Measurements from ENCODE around the gene CRHBP. TPM values are rescaled to one million over a fixed set of nuclear protein-coding genes. Genes with fewer than 3 reads are reported as not detected.

The CRHBP gene
- total RNA-seq, 1 donor from 2014 or later: not detected

- H3K27ac Mint-ChIP-seq: no peak overlapping the region
- intact Hi-C loops (cut with micrococcal nuclease): no loop called here
- peaks cover 12% of the 10 kb centered on the region for H3K4me1 Mint-ChIP-seq (ENCODE audit: low read depth)
- no peaks in the 10 kb centered on the region for H3K36me3 Mint-ChIP-seq (ENCODE audit: low read depth)
- H3K9me3 Mint-ChIP-seq: no peaks in the 10 kb centered on the region
- H3K4me3 Mint-ChIP-seq: no peak overlapping the region
- peaks cover 29% of the 10 kb centered on the region for H3K27me3 Mint-ChIP-seq (ENCODE audit: insufficient read depth)
- no peak for DNase-seq (ENCODE audit: low spot score)
Measured at GRCh38 chr5:77008413-77008812, 55.6 kb downstream of the CRHBP start.

GRCh38 chr5:77010243-77010642 is 57.4 kb downstream of the CRHBP start:
- intact Hi-C loops (cut with micrococcal nuclease): no loop called here
- H3K4me1 Mint-ChIP-seq (ENCODE audit: low read depth): peaks cover 12% of the 10 kb centered on the region
- no peaks in the 10 kb centered on the region for H3K36me3 Mint-ChIP-seq (ENCODE audit: low read depth)
- no peak for DNase-seq (ENCODE audit: low spot score)
- H3K9me3 Mint-ChIP-seq: no peaks in the 10 kb centered on the region
- H3K4me3 Mint-ChIP-seq: no peak overlapping the region
- H3K27me3 Mint-ChIP-seq (ENCODE audit: insufficient read depth): peaks cover 17% of the 10 kb centered on the region
- H3K27ac Mint-ChIP-seq: no peak overlapping the region

GRCh38 chr5:77011498-77011897 is 58.7 kb downstream of the CRHBP start:
- intact Hi-C loops (cut with micrococcal nuclease): no loop called here
- H3K4me1 Mint-ChIP-seq (ENCODE audit: low read depth): peaks cover 12% of the 10 kb centered on the region
- no peak for DNase-seq (ENCODE audit: low spot score)
- H3K9me3 Mint-ChIP-seq: no peaks in the 10 kb centered on the region
- peaks cover 15% of the 10 kb centered on the region for H3K27me3 Mint-ChIP-seq (ENCODE audit: insufficient read depth)
- no peak overlapping the region for H3K4me3 Mint-ChIP-seq
- no peak overlapping the region for H3K27ac Mint-ChIP-seq
- H3K36me3 Mint-ChIP-seq (ENCODE audit: low read depth): no peaks in the 10 kb centered on the region

- peaks cover 18% of the 10 kb centered on the region for H3K27me3 Mint-ChIP-seq (ENCODE audit: insufficient read depth)
- H3K9me3 Mint-ChIP-seq: no peaks in the 10 kb centered on the region
- peak; percentile 5 for DNase-seq (ENCODE audit: low spot score)
- H3K27ac Mint-ChIP-seq: no peak overlapping the region
- no peaks in the 10 kb centered on the region for H3K36me3 Mint-ChIP-seq (ENCODE audit: low read depth)
- no peak overlapping the region for H3K4me3 Mint-ChIP-seq
- peaks cover 12% of the 10 kb centered on the region for H3K4me1 Mint-ChIP-seq (ENCODE audit: low read depth)
- intact Hi-C loops (cut with micrococcal nuclease): no loop called here
Measured at GRCh38 chr5:77012601-77013000, 59.8 kb downstream of the CRHBP start.

GRCh38 chr5:77015938-77016569 is 63.2 kb downstream of the CRHBP start:
- DNase-seq (ENCODE audit: low spot score): no peak
- Mint-ChIP-seq H3K36me3 (ENCODE audit: low read depth) (no peaks in the 10 kb centered on the region), H3K9me3 (no peaks in the 10 kb centered on the region), H3K4me1 (ENCODE audit: low read depth) (peaks cover 12% of the 10 kb centered on the region), H3K27ac (no peak overlapping the region), H3K27me3 (ENCODE audit: insufficient read depth) (peaks cover 19% of the 10 kb centered on the region), H3K4me3 (no peak overlapping the region)
- intact Hi-C loops (cut with micrococcal nuclease): loop anchor here (1.0 kb wide), 1 partner anchor 148 kb away; no protein-coding TSS in a partner anchor

GRCh38 chr5:77016962-77017361 is 64.1 kb downstream of the CRHBP start:
- no peak overlapping the region for H3K27ac Mint-ChIP-seq
- intact Hi-C loops (cut with micrococcal nuclease): loop anchor here (1.0 kb wide), 1 partner anchor 149 kb away; no protein-coding TSS in a partner anchor
- H3K4me1 Mint-ChIP-seq (ENCODE audit: low read depth): peaks cover 12% of the 10 kb centered on the region
- peaks cover 22% of the 10 kb centered on the region for H3K27me3 Mint-ChIP-seq (ENCODE audit: insufficient read depth)
- H3K4me3 Mint-ChIP-seq: no peak overlapping the region
- H3K9me3 Mint-ChIP-seq: no peaks in the 10 kb centered on the region
- no peaks in the 10 kb centered on the region for H3K36me3 Mint-ChIP-seq (ENCODE audit: low read depth)
- no peak for DNase-seq (ENCODE audit: low spot score)

- intact Hi-C loops (cut with micrococcal nuclease): no loop called here
- Mint-ChIP-seq H3K4me1 (ENCODE audit: low read depth) (peaks cover 9% of the 10 kb centered on the region), H3K27ac (no peak overlapping the region), H3K36me3 (ENCODE audit: low read depth) (no peaks in the 10 kb centered on the region), H3K4me3 (no peak overlapping the region), H3K27me3 (ENCODE audit: insufficient read depth) (peaks cover 25% of the 10 kb centered on the region), H3K9me3 (peaks cover 2% of the 10 kb centered on the region)
- no peak for DNase-seq (ENCODE audit: low spot score)
Measured at GRCh38 chr5:77017668-77018067, 64.8 kb downstream of the CRHBP start.

Other genes with a start within 250 kb of the CRHBP start
- 3.9 and 4.0 TPM in 2 replicates for gene F2R, start 236.9 kb upstream of the CRHBP start, total RNA-seq
- gene F2RL1, start 134.0 kb upstream of the CRHBP start, total RNA-seq: 0.26 and 0.32 TPM in 2 replicates
- gene S100Z, start 103.0 kb upstream of the CRHBP start, total RNA-seq: 0.67 and 1.5 TPM in 2 replicates
- gene AGGF1, start 77.4 kb downstream of the CRHBP start, total RNA-seq: 26.2 and 30.4 TPM in 2 replicates
- gene ZBED3, start 134.2 kb downstream of the CRHBP start, total RNA-seq: 0.49 and 1.0 TPM in 2 replicates